22Rv1 (cell line): Measurements from ENCODE around the gene ADCY9.

Source experiments
- ZFX ChIP-seq: fragments of 450-650 bp; IDR thresholded peaks from 2 replicates; pipeline ENCODE4 v1.6.1; 2017; ENCODE audit warnings: antibody characterized with exemption, borderline replicate concordance
- TF ChIP-seq, protein P1 (sequence below): fragments of 450-650 bp; IDR thresholded peaks from 2 replicates; pipeline ENCODE4 v1.5.1; 2017; ENCODE audit warnings: mild to moderate bottlenecking

DNA sequence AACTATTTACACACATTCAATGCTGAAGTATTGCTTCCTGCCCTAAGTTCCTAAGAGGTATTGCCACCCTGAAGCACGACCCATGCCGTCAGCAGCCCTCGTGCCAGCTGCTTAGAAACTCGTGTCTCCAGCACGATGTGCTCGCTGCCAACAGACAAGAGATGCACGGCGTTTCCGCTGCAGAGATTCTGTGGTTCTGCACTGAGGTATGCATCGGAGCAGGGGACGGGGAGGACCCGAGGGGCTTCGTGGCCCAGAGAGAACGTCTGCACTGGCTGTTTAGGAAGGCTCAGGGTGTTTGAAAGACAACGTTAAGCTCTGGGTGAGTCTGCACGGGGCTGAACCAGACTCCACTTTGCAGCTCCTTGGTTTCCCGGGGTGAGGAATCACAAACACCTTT lies 153.0 kb downstream of the ADCY9 start:
- TF ChIP-seq, protein P1, sequence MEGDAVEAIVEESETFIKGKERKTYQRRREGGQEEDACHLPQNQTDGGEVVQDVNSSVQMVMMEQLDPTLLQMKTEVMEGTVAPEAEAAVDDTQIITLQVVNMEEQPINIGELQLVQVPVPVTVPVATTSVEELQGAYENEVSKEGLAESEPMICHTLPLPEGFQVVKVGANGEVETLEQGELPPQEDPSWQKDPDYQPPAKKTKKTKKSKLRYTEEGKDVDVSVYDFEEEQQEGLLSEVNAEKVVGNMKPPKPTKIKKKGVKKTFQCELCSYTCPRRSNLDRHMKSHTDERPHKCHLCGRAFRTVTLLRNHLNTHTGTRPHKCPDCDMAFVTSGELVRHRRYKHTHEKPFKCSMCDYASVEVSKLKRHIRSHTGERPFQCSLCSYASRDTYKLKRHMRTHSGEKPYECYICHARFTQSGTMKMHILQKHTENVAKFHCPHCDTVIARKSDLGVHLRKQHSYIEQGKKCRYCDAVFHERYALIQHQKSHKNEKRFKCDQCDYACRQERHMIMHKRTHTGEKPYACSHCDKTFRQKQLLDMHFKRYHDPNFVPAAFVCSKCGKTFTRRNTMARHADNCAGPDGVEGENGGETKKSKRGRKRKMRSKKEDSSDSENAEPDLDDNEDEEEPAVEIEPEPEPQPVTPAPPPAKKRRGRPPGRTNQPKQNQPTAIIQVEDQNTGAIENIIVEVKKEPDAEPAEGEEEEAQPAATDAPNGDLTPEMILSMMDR: no peak
- no peak for TF ChIP-seq ZFX
